Testis (tissue), 3 donors: ENCODE data around the gene PGD. TPM values are rescaled to one million over a fixed set of nuclear protein-coding genes. Genes with fewer than 3 reads are reported as not detected.
A peak's percentile ranks its signal among the peaks of the same experiment; 100 is the strongest.
"Not testable (repeated sequence)": the region's sequence is repeated elsewhere in the genome, so short reads cannot be mapped to it uniquely, and the experiment has no call there.

Source experiments
- DNase-seq: peaks from one replicate; pipeline ENCODE4 v3.0.0-alpha.2; 2019
- H3K27ac ChIP-seq, 2 donors: fragments of 200-600 bp; sonication (generic); one replicate each; pipeline ENCODE4 v1.5.1; 2019
- H3K27me3 ChIP-seq: fragments of 200-600 bp; sonication (generic); one replicate; pipeline ENCODE4 v1.5.1; 2019
- H3K36me3 ChIP-seq: fragments of 200-600 bp; sonication (generic); one replicate; pipeline ENCODE4 v1.5.1; 2017; ENCODE audit warnings: low read depth; ENCODE audit errors: missing control alignments
- H3K4me1 ChIP-seq: fragments of 200-600 bp; sonication (generic); one replicate; pipeline ENCODE4 v1.5.1; 2019
- H3K4me3 ChIP-seq, 2 donors: fragments of 200-600 bp; sonication (generic); one replicate each; pipeline ENCODE4 v1.5.1; 2017 to 2019
- H3K9me3 ChIP-seq: fragments of 200-600 bp; sonication (generic); one replicate; pipeline ENCODE4 v1.5.1; 2017
- POLR2A ChIP-seq: fragments of 450-650 bp; IDR thresholded peaks from one replicate; pipeline ENCODE4 v1.6.1; 2017; ENCODE audit warnings: antibody characterized with exemption, mild to moderate bottlenecking, moderate library complexity
- WGBS, 2 donors: methylation state at CpG; one replicate each; pipeline ENCODE4 v1.1.5; 2018; 5-methylcytosine and 5-hydroxymethylcytosine counted together
- intact Hi-C: fragments of 100-400 bp; cut with DNase I; formaldehyde crosslinking; loops from one replicate; pipeline ENCODE4 v1.15.1; 2023; ENCODE audit warnings: low total_unique reads
- polyA plus RNA-seq: library from polyadenylated mRNA; stranded (reverse); fragments of 350-450 nt; fragmentation: Illumina TruSeq; extraction: RNeasy Lipid Tissue Mini Kit (QIAGEN cat#74804); gene quantifications from one replicate; pipeline ENCODE4 v1.2.3, GENCODE V29; 2014; ENCODE audit warnings: low read depth, low replicate concordance; ENCODE audit not compliant: insufficient read depth
- total RNA-seq, 2 donors: library from RNA; depleted of rRNA; stranded (reverse); fragments of >200 nt; gene quantifications; one replicate each; pipeline ENCODE4 v1.2.3, GENCODE V29; 2016
- TF ChIP-seq, protein P1 (sequence below), 3 experiments: fragments of 450-650 bp in 2 of 3; fragments of 200-600 bp in 1 of 3; sonication (generic) in 1 of 3; IDR thresholded peaks; one replicate each; pipeline ENCODE4 v1.5.1; 2016 to 2019; ENCODE audit warnings: antibody characterized with exemption in 3 of 3, mild to moderate bottlenecking in 2 of 3, moderate library complexity in 1 of 3

PGD gene
- total and polyA plus RNA-seq, 3 donors from 2014 or later: 208 to 241 (median 209) TPM

DNA sequence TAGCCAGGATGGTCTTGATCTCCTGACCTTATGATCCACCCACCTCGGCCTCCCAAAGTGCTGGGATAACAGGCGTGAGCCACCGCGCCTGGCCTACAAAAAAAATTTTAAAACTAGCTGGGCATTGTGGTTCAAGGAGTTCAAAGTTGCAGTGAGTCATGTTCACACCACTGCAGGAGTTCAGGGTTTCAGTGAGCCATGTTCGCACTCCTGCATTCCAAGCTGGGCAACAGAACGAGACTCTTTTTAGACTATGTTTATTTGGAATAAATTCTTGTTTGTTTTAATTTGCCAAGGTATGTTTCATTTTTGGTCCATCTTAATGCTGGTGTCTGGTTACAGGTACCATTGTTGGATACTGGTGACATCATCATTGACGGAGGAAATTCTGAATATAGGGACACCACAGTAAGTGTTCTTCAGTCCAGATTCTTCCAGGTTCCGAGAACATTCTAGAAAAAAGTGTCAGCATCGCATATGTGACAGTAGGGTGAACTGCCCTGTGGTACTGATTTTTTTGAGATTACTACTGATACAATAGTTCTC is 3.9 kb downstream of the PGD start:
- Histone ChIP-seq H3K4me1 (peaks cover 22% of the 10 kb centered on the region), H3K4me3 (no peak overlapping the region), H3K27ac (no peak overlapping the region), H3K9me3 (no peaks in the 10 kb centered on the region), H3K36me3 (no peaks in the 10 kb centered on the region), H3K27me3 (no peaks in the 10 kb centered on the region)
- intact Hi-C loops: no loop called here
- no peak for TF ChIP-seq POLR2A
- TF ChIP-seq, protein P1, sequence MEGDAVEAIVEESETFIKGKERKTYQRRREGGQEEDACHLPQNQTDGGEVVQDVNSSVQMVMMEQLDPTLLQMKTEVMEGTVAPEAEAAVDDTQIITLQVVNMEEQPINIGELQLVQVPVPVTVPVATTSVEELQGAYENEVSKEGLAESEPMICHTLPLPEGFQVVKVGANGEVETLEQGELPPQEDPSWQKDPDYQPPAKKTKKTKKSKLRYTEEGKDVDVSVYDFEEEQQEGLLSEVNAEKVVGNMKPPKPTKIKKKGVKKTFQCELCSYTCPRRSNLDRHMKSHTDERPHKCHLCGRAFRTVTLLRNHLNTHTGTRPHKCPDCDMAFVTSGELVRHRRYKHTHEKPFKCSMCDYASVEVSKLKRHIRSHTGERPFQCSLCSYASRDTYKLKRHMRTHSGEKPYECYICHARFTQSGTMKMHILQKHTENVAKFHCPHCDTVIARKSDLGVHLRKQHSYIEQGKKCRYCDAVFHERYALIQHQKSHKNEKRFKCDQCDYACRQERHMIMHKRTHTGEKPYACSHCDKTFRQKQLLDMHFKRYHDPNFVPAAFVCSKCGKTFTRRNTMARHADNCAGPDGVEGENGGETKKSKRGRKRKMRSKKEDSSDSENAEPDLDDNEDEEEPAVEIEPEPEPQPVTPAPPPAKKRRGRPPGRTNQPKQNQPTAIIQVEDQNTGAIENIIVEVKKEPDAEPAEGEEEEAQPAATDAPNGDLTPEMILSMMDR (IDR thresholded peaks at IDR 0.05): no peak
- WGBS, 2 donors: 92 to 93% methylated on average over 9 of the region's 9 CpGs
- DNase-seq: no peak

DNA sequence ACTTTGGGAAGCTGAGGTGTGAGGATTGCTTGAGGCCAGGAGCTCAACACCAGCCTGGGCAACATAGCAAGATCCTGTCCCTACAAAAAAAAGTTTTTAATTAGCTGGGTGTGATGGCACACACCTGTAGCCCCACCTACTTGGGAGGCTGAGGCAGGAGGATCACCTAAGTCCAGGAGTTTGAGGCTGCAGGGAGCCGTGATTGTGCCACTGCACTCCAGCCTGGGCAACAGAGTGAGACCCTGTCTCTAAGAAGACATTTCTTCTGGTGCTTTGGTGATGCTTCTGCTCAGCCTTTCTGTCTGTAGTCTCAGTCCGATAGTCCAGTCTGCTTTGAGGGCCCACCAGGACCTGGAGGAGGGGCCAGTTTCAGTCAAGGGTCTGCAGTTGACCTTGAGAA is 8.3 kb downstream of the PGD start:
- Histone ChIP-seq H3K4me1 (no peaks in the 10 kb centered on the region), H3K36me3 (no peaks in the 10 kb centered on the region), H3K27me3 (no peaks in the 10 kb centered on the region), H3K27ac (no peak overlapping the region), H3K9me3 (no peaks in the 10 kb centered on the region), H3K4me3 (no peak overlapping the region)
- no peak for DNase-seq
- 75 to 90% methylated on average over 2 of the region's 2 CpGs for WGBS, 2 donors
- no peak for TF ChIP-seq POLR2A
- TF ChIP-seq, protein P1 (IDR thresholded peaks at IDR 0.05): no peak
- intact Hi-C loops: no loop called here

DNA sequence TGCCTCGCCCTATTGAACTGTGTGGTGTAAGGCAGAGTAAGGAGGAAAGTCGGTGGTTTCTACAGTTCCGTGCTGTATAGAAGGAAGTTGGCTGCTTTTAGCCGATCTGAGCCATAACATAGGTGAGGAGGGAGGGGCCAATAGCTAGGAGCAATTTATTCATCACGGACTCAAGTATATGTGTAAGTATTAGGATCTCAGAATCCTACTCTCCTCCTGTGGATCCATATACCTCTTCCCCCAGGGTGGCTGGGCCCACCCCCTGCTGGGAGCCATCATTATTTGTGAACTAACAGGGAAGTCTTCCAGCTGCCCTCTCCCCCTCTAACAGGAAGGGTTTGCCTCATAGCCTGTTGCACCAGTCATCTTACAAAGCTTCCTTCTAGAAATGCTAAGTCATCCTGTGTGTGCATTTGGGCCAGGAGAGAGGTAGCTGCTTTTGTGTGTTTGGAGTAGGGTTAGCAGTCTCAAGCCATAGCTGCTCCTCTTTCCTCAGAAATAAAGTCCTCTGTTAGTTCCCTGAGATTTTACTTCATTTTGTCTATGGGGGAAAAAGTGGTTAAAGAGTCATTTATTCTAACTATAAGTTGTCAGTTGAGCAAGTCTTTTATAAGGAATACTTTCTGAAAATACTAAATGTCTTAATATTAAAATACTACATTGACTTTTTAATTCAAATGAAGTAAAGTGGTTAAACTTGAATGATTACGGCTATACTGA is 16.5 kb downstream of the PGD start:
- H3K27ac ChIP-seq: peak overlapping the region in 1 of 2 donors; percentile 7
- 85 to 92% methylated on average over 6 of the region's 6 CpGs for WGBS, 2 donors
- no peaks in the 10 kb centered on the region for H3K27me3 ChIP-seq
- TF ChIP-seq, protein P1 (IDR thresholded peaks at IDR 0.05): no peak
- DNase-seq: no peak
- H3K9me3 ChIP-seq: no peaks in the 10 kb centered on the region
- no peaks in the 10 kb centered on the region for H3K4me1 ChIP-seq
- H3K4me3 ChIP-seq: no peak overlapping the region
- no peaks in the 10 kb centered on the region for H3K36me3 ChIP-seq
- intact Hi-C loops: no loop called here

DNA sequence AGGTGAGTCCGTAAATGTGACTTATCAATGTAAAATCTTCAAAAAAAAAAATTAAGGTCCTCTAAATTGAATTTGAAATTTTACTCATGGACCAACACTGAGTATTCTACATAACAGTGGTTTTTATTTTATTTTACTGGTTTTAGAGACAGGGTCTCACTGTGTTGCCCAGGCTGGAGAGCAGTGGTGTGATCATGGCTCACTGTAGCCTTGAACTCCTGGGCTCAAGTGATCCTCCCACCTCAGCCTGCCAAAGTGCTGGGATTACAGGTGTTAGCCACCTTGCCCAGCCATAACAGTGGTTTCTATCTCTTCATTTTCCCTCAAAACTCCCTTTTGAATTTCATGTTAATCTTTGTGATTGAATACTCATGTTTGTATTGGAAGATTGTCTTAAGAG is 17.1 kb downstream of the PGD start:
- H3K27ac ChIP-seq, DNase-seq, H3K27me3 ChIP-seq, H3K4me1 ChIP-seq, intact Hi-C loops, H3K4me3 ChIP-seq, H3K9me3 ChIP-seq, H3K36me3 ChIP-seq: not testable (repeated sequence)
- 98% methylated on average over 1 of the region's 1 CpG for WGBS, 2 donors

DNA sequence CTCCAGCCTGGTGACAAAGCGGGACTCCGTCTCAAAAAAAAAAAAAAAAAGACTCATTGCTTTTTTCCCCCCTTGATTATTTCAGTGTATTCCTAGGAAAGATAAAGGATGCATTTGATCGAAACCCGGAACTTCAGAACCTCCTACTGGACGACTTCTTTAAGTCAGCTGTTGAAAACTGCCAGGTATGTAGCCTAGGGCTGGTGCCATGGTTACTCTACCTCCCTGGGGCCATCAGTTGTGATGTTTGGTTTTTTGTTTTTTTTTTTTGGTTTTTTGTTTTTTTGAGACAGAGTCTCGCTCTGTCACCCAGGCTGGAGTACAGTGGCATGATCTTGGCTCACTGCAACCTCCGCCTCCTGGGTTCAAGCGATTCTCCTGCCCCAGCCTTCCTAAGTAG is 19.9 kb downstream of the PGD start:
- intact Hi-C loops, H3K36me3 ChIP-seq: not testable (repeated sequence)
- WGBS, 2 donors: 92 to 93% methylated on average over 8 of the region's 8 CpGs

DNA sequence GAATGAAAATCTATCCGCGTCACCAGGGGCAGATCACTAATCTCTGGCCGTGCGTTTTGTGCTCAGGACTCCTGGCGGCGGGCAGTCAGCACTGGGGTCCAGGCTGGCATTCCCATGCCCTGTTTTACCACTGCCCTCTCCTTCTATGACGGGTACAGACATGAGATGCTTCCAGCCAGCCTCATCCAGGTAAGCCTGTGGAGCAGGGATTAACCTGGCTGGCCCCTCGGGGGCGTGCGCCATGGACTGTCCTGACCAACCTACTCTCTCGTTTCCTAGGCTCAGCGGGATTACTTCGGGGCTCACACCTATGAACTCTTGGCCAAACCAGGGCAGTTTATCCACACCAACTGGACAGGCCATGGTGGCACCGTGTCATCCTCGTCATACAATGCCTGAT is 20.5 kb downstream of the PGD start:
- H3K4me1 ChIP-seq: no peaks in the 10 kb centered on the region
- intact Hi-C loops: no loop called here
- no peaks in the 10 kb centered on the region for H3K36me3 ChIP-seq
- no peaks in the 10 kb centered on the region for H3K9me3 ChIP-seq
- TF ChIP-seq, protein P1 (IDR thresholded peaks at IDR 0.05): no peak
- TF ChIP-seq POLR2A: no peak
- WGBS, 2 donors: 91% methylated on average over 15 of the region's 15 CpGs
- H3K27me3 ChIP-seq: no peaks in the 10 kb centered on the region
- no peak for DNase-seq
- no peak overlapping the region for H3K27ac ChIP-seq
- H3K4me3 ChIP-seq: no peak overlapping the region

More for the DNA sequence above, 19.9 kb downstream of the PGD start:
- not testable (repeated sequence) for H3K4me1 ChIP-seq, H3K4me3 ChIP-seq, H3K27me3 ChIP-seq, DNase-seq, H3K9me3 ChIP-seq, H3K27ac ChIP-seq
